ENCODE results near the gene ANKRD12.

DNA sequence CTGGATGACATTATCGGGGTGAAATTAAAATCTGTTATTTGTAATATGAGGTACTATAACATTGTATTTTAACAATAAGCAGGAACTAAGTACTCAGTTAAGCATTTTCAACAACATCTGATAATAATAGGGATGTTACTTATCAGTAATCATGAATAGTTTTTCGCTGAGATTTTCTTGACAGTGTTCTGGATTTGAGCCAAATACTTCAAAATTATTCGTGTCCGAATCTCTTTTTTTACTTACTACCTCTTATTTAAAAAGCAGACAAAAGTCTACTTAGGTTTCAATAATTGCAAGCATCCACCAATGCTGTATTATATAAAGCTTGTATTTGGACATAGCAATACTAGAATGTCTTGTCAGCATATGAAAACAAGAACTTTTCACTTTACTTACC is 6.4 kb upstream of the ANKRD12 start:
- TF ChIP-seq, protein P1, sequence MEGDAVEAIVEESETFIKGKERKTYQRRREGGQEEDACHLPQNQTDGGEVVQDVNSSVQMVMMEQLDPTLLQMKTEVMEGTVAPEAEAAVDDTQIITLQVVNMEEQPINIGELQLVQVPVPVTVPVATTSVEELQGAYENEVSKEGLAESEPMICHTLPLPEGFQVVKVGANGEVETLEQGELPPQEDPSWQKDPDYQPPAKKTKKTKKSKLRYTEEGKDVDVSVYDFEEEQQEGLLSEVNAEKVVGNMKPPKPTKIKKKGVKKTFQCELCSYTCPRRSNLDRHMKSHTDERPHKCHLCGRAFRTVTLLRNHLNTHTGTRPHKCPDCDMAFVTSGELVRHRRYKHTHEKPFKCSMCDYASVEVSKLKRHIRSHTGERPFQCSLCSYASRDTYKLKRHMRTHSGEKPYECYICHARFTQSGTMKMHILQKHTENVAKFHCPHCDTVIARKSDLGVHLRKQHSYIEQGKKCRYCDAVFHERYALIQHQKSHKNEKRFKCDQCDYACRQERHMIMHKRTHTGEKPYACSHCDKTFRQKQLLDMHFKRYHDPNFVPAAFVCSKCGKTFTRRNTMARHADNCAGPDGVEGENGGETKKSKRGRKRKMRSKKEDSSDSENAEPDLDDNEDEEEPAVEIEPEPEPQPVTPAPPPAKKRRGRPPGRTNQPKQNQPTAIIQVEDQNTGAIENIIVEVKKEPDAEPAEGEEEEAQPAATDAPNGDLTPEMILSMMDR (IDR thresholded peaks at IDR 0.05) = no peak
- no peak for TF ChIP-seq POLR2AphosphoS5 (IDR thresholded peaks at IDR 0.05)

Measured in sigmoid colon (tissue), 4 donors.